Retina (tissue), 1 donor: ENCODE results near the gene MMP24.
A peak's percentile ranks its signal among the peaks of the same experiment; 100 is the strongest.

ENCODE experiments used
- DNase-seq: peaks from one replicate; pipeline ENCODE4 v3.0.0-alpha.2; 2016

The MMP24 gene

GRCh38 chr20:35295058-35295457, 68.6 kb downstream of the MMP24 start:
- no peak for DNase-seq

DNA sequence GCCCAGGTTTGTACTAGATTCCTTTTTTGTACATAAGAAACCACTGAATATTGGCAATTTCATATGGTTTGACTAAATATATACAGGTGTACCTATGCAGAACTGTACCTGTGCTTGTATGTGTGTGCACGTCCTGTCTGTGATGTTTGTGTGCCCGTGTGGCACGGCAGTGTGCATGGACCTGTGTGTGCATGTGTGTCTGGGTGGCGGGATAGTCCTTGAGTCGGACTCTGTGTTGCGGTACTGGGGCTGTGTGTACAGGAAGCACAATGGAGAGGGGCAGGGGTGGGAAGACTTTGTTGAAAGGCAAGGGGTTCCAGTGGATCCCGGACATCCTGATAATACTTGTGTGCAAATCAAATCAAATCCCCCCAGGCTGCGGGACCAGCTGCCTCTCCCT, 69.2 kb downstream of the MMP24 start:
- no peak for DNase-seq

DNA sequence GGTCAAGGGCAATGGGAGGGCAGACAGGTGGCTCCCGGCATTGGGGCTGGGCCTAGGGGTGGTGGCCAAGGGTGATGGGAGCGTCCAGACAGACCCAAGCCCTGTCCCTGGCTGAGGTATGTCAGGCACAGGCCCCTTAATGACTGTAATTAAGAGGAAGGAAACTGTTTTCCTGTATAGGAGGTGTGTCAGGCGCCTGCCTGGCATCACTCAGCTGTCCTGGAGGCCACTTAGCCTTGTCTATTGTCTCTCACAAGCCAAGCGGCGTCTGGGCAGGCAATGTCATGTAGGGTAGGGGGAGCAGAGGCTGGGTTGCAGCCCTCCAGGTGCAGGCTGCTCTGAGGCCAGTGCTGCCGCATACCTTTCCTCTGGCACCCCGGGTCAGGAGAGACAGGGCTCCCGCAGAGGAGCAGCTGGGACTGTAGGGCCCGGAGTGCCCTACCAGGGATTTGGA, 69.6 kb downstream of the MMP24 start:
- no peak for DNase-seq

DNA sequence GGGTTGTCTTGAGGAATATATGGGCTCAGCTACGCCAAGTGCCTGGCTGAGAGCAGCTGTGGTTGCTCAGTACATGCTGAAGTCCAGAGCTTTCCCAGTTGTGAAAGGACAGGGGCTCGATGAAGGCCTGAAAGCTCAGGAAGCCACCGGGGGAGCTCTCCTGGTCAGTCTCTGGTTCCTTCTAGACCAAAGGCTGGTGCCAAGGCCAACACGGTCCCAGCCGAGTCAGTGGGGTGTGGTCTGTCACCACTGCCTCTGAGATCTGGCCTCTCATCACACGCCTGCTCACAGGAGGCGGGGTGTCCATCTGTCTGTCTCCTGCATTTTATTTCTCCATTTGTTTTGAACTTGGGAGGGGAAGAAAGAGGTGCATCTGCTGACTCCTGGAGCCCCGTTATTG, 70.7 kb downstream of the MMP24 start:
- DNase-seq, result no peak

GRCh38 chr20:35297740-35298139, 71.2 kb downstream of the MMP24 start:
- no peak for DNase-seq

GRCh38 chr20:35298264-35298663, 71.8 kb downstream of the MMP24 start:
- no peak for DNase-seq

DNA sequence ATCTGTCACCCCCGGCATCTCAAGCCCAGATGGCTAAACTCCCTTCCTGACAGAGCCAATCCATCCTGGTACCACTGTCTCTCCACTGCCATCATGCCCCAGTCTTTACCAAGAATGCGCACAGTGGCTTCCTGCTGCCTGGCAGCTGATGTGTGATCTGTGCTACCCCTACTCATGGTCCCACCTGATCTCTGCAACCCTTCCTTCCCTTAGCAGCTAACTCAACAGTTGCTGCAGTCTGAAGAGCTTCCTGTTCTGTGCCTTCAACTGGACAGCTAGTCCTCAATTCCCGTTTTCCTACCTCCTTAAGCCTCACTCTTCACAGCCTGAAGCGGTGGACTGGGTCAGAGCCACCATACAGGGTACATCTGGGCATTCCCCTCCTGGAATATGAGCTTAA, 73.3 kb downstream of the MMP24 start:
- no peak for DNase-seq

- no peak for DNase-seq
Measured at GRCh38 chr20:35300469-35301262, 74.2 kb downstream of the MMP24 start.

- DNase-seq, result no peak
Measured at GRCh38 chr20:35301426-35301825, 74.9 kb downstream of the MMP24 start.

DNA sequence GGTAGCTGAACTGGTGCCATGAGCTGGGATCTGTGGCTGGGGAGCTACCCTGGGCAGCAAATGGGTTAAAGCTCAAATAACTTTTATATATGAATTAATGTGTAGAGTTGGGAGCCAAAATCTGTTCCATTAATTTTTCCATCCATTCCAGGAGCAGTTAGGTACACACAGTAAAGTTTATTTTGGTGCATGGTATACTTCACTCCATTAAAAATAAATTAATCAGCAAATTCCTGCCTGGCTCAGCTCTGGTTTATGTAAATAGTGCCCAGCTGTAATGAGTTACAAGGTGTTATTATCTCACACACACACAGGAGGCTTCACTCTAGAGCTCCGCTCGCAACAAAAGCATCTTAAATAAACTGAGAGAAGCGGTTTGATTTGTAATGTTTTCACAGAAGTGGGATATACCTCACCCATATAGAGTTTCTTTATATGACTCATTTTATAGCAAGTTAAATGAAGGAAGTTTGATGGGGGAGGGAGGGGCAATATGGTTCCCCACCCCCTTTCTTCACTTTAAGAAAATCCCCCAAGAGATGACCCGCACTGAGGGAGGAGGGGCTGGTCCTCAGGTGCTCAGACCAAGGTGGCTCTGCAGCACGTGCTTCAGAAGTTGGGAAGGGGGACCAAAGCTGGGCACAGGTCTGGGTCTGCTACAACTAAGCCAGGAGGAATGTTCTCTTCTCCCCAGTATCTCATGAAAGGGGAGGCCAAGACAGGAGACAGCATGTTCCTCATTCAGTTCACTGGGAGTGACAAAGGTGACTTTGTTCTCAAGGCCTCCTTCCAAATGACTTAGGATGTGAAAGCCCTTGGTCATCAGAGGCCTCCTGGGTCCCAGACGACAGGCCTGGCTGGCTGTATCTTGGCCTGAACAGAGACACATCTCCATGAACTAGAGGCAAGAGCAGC, 76.2 kb downstream of the MMP24 start:
- DNase-seq, result no peak

GRCh38 chr20:35303382-35303734, 76.9 kb downstream of the MMP24 start:
- no peak for DNase-seq

- DNase-seq, result peak; percentile 89
Measured at GRCh38 chr20:35303735-35304491, 77.4 kb downstream of the MMP24 start.

DNA sequence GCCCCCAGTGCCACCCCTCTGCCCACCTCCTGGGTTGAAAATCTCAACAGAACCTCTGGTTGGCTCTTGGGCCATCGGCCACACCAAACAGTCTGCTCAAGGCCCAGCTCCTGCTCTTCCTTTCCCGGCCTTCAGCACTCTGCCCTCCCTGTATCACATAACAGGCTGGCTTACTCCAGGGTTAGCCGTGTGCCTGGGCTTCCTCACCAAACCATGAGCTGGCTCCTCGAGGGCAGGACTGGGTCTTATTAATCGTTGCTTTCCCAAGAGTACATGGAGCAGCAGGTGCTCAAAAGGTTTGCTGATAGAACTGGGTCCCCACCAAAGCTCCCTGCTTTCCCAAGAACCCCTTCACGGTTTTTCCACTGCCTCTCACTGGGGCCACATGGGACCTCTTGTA, 78.5 kb downstream of the MMP24 start:
- DNase-seq, result no peak

DNA sequence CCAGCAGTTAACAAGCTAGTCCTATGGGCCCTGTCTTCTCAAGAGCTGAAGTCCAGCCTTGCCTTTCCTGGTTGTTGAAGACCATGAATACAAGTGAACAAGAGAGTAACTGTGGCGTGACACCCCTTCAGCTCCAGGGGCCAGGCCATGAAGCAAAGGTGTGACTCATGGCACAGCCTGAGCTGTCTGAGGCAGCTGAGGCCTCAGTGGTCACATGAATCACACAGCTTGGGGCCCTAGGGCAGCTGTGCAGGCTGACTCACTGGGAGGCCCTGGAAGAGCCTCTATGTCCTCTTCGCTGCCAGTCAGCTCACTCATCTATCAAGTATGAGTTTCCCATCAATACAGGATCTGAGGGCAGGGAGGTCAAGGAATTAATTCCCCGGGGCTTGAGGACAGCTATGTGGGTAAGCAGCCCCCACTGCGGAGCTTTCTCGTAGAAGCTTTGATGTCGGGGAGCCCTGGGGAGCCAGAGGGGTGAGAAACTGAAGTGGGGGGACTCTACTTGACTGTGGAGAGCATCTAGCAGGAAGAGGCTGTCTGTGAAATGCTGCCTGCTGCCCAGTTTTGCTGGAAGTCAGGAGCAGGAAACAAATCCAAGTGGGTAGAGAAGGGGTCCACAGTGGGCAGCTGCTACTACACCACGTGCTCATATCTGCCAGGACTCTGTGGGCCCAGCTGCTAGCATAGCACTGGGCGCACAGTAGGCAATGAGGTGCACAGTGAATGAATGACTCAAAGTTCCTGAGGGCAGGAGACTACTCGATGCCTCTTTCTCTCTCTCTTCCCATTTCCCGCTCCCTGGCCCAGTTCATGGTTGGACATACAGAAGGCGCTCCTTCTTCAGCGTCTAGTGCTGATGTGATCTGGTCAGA, 79.4 kb downstream of the MMP24 start:
- DNase-seq, result no peak

DNA sequence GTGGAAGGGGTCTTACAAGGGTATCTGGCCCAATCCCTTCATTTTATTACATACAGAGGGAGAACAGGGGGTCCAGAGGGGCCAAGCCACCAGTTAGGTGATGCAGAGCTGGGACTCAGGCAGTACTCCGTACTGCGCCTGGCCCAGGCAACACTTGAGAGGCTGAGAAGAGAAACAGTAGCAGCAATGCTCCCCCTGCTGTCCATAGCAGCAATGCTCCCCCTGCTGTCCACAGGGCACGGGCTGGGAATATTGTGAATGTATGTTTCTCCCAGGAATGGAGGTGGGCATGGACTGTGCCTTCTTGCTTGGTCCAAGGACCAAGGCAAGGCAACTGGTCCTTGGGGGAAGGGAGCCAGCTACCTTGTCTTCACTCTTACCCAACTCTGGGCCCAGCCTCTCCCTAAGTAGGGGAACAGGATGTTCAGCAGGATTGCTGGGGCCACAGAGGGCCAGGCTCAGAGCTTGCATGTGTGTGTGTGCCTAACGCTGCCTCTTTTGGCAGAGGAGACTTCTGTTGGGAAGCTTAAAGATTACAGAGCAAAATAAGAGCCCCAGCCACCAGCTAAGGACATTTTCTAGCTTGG, 80.5 kb downstream of the MMP24 start:
- DNase-seq, result peak; percentile 26

DNA sequence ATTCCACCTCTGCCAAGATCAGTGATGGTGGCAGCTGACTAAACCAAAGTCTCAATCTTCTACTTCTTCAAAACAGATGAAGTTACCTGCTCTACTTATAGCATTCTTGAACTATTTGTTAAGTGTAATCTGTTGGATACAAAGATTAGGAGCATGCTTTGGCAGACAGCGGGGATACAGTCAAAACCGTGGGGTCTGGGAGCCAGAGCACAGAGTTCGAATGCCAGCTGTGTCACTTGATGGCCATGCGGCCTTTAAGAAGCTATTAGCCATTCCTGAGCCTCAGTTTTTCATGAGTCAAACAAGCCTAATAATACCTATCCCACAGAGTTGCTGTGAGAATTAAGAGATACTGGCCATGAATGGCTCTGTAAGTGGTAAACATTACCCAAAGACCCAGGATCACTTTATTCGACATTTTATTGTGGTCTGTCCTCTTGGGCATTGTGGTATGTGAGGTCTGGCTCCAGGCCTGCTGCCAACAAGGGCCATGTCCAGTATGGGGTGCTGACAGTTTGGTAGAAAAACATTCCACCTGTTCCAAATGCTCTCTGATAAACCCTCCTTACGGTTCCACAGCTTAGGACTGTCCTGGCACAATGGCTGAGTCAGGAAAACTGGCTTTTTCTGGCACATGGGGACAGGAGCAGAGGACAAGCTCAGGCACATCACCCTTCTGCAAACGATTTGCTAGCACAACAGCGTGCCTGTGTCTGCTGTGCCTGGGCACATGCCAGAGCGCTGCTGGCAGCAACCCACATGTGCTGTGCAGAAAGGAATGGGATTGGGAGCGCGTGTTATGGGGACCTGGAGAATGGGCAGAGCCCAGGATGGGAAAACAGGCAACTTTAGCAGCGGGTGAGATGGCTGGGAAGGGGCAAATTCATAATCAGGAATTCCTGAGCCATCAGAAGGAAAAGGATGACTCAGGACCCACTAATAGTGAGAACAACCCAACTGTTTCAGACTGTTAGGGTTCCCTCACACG, 81.5 kb downstream of the MMP24 start:
- DNase-seq, result no peak

DNA sequence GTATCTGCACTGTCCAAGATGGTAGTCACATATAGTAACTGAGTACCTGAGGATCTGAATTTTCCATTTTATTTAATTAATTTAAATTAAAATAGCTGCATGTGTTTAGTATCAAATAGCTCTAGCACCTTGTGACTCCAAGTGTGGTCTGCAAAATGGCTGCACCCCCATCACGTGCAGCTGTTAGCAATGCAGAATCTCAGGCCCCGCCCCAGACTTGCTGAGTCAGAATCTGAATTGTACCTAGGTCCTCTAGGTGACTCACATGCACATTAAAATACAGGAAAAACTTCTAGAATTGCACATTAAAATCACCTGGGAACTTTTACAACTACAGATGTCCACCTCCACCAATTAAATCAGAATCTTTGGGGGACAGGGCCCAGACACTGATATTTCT, 84.9 kb downstream of the MMP24 start:
- no peak for DNase-seq

- DNase-seq, result no peak
Measured at GRCh38 chr20:35311822-35312221, 85.3 kb downstream of the MMP24 start.

- DNase-seq, result no peak
Measured at GRCh38 chr20:35312318-35312717, 85.8 kb downstream of the MMP24 start.

DNA sequence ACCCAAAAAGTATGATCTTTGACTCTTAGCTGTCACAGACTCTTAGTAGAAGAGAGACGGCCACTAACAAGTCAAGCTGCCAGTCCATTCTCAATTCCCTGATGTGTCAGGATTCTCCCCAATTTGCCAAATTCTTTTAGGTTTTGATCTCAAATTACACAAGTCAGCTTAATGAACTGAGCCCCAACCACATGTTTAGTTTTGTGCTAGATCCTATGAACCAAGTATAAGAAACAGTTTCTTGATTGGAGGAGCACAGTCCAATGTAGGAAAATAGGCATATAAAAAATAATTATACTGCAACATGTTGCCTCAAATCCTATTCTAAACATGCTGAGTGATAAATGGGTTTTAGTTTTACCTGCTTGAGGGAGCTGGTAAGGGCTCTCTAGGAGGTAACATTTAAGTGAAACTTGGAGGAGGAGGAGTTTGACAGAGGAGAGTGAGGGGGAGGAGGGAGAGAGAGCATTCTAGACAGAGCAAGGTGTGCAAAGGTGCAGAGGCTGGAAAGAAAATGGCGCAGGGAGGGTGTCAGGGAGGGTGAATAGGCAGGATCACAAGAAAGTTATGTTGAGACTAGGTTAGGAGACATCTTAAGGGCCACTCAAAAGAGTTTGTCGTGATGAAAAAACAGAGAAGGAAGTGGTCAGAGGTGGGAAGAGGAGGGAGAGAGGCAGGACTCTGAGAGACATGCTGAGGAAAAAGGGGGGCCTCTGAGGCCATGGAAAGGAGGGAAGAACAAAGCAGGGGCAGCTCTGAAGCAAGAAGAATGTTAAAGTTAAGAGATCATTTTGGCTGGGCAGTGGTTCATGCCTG, 88.5 kb downstream of the MMP24 start:
- DNase-seq, result no peak
